G401.6 (cell line): ENCODE results near the gene ALKBH3.

Experiments
- FAIRE-seq: peaks from 2 replicates; lab custom pipeline; 2012; peaks lifted over from hg19 to GRCh38; lab: Jason Lieb, UNC

The ALKBH3 gene

GRCh38 chr11:43941257-43941994, 60.8 kb downstream of the ALKBH3 start:
- FAIRE-seq, result no peak

GRCh38 chr11:43942662-43943371, 62.2 kb downstream of the ALKBH3 start:
- FAIRE-seq, result no peak

- FAIRE-seq, result no peak
These were observed 62.8 kb downstream of the ALKBH3 start for GRCh38 chr11:43943372-43943930.

DNA sequence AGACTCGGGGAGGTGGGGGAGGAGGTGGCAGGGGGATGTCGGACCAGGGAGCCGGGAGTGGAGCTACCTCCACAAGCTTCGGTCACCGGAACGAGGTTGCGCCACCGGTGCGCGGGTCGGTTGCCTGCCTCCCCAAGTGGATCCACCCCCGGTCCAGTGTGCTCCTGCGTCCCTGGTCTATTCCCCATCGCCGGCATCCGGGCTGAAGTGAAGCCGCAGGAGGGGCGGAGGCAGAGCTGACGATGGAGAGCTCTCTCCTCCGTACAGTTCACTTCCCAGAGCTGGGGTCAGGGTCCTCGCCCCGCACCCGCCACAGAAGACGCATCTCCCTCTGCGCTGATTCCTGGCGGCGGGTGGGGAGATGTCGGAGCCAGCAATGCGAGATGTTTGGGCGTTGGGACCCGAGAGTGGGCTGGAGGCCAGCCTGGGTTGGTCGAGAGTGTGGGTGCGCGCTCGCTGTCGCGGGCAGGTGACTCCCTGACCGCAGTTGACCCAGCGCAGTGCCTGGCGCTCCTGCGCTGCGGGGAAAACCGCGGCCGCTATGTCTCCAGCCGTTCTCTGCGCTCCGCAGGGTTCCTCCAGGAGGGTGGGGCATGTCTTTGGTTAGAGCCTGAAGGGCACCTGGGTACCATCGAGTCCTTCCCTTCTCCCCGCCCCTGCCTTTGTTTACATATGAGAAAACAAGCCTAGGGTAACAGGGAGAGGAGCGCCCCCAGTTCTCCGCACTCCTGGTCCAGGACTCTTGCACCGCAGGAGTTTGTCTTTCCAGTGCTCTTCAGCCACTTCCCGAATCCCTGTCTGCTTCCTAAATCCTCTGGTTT, 63.5 kb downstream of the ALKBH3 start:
- no peak for FAIRE-seq

GRCh38 chr11:43944761-43945311, 64.2 kb downstream of the ALKBH3 start:
- FAIRE-seq, result no peak

DNA sequence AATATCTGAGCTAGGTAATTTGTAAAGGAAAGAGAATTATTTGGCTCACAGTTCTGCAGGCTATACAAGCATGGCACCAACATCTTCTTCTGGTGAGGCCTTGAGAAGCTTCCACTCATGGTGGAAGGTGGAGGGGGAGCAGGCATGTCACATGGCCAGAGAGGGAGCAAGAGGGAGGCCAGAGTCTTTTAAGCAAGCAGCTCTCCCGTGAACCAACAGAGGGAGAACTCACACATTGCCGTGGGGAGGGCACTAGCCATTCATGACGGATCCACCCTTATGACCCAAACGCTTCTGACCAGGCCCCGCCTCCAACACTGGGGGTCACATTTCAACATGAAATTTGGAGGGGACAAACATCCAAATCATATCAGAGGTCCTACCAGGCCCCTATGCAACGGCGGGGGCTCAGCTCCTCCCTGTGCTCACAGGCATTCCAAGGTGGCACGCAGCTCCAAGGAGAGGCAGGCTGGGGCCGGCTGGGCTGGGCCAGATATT, 66.4 kb downstream of the ALKBH3 start:
- no peak for FAIRE-seq

DNA sequence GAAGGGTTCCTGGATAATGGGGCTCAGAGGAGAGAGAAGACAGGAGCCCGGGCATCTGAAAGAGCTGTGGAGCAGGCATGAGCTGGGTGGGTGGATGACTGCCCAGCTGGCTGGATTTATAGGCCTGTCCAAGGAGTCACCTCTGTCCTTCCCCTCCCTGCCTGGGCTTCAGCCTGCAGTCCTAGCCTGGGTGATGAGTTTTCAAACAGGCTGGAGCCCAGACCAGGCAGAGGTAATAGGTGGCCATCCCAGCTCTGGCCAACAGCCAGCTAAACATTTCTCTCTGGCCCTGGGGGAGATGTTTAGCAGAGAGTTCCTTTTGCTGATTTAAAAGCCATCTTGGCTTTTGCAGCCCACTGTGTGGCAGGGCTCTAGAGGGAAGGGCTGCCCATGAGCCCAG, 67.2 kb downstream of the ALKBH3 start:
- no peak for FAIRE-seq

- FAIRE-seq, result no peak
These were observed 68.0 kb downstream of the ALKBH3 start for GRCh38 chr11:43948341-43949225.

- FAIRE-seq, result no peak
These were observed 69.8 kb downstream of the ALKBH3 start for GRCh38 chr11:43950311-43950855.

GRCh38 chr11:43951231-43951630, 70.6 kb downstream of the ALKBH3 start:
- FAIRE-seq, result no peak

DNA sequence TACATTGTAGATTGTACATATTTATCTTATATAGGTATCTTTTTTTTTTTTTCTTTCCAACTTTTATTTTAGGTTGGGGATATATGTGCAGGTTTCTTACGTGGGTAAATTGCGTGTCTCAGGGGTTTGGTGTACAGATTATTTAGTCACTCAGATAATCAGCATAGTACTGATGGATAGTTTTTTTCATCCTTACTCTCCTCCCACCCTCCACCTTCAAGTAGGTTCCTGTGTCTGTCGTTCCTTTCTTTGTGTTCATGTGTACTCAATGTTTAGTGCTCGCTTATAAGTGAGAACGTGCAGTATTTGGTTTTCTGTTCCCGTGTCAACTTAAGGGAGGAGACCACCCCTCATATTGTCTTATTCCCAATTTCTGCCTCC, 71.4 kb downstream of the ALKBH3 start:
- FAIRE-seq, result no peak

GRCh38 chr11:43952401-43953342, 72.0 kb downstream of the ALKBH3 start:
- no peak for FAIRE-seq

- no peak for FAIRE-seq
These were observed 72.9 kb downstream of the ALKBH3 start for GRCh38 chr11:43953521-43953920.

DNA sequence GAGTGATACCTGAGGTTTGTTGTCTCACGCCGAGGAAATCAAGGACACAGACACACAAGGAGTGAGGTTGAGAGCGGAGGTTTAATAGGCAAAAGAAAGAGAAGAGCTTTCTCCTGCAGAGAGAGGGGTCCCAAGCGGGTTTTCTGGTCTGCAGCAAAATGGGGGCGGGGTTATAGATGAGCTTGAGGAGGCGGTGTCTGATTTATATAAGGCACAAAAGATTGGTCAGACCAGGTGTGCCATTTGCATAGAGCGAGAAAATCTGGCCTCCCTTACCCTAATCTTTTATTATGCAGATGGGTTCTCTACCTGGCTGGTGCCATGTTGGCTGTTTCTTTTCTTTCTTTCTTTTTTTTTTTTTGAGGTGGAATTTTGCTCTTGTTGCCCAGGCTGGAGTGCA, 73.6 kb downstream of the ALKBH3 start:
- no peak for FAIRE-seq

DNA sequence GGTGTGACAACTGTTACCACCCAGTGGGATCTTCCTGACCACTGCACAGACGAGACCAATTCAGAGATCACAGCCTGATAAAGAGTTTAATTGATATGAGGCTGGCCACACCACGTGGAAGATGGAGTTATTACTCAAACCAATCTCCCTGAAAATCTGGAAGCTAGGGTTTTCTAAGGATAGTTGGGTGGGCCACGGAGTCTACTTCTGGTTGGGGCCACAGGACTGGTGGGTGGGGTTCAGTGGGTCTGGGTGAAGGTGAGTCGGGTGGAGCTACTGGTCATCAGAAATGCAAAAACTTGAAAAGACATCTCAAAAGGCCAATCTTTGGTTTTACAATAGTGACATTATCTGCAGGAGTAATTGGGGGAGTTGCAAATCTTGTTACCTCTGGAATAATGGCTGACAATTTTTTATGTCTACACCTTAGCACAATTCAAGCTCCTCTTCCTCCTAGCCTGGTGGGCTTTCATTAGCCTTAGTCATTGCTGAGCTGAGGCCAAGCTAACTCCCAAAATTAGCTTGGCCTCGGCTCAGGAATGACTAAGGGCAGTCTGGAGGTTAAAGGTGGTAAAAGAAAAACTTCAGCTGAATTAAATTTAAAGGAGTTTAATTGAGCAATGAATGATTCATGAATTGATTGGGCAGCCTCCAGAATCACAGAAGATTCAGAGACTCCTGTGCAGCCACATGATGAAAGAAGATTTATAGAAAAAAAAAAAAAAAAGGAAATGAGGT, 74.9 kb downstream of the ALKBH3 start:
- FAIRE-seq, result no peak

DNA sequence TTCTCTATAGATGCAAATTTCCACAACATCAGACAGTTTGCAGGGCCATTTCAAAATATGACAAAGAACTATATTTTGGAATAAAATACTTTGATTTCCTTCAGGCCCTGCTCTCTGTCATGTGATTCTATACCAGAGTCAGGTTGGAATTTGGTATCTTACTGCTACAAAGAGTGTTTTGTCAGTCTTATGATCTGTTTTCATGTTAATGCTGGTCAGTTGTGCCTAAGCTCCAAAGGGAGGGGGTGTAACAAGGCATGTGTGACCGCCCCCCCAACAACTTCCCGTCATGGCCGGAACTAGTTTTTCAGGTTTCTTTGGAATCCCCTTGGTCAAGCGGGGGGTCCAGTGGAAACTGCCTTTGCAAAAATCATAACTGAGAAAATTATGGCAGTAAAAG, 76.9 kb downstream of the ALKBH3 start:
- FAIRE-seq, result no peak

GRCh38 chr11:43959321-43959995, 78.8 kb downstream of the ALKBH3 start:
- no peak for FAIRE-seq
